Endometrial microvascular endothelial cells (primary cell): ENCODE measurements around the gene STX18. TPM values are rescaled to one million over a fixed set of nuclear protein-coding genes. Genes with fewer than 3 reads are reported as not detected.

Experiments used
- in situ Hi-C: cut with HindIII; loops from 2 replicates; pipeline ENCODE4 v1.10.0; 2017; ENCODE audit warnings: low sequenced_read_pairs, low pct_unique_long_range_greater_than_20kb; ENCODE audit errors: inconsistent ontology term
- total RNA-seq: library from RNA; depleted of rRNA; stranded (reverse); fragments of >200 nt; gene quantifications from one replicate; pipeline ENCODE4 v1.2.3, GENCODE V29; 2015; ENCODE audit errors: inconsistent ontology term

STX18 gene
- total RNA-seq, 1 donor from 2014 or later, result 20.4 TPM

- in situ Hi-C loops, result no loop called here
These were observed 82.7 kb downstream of the STX18 start for GRCh38 chr4:4459181-4459580.

GRCh38 chr4:4457803-4458553 is 83.9 kb downstream of the STX18 start:
- in situ Hi-C loops, result no loop called here

GRCh38 chr4:4456816-4457578 is 84.9 kb downstream of the STX18 start:
- in situ Hi-C loops, result no loop called here

- in situ Hi-C loops, result no loop called here
These were observed 85.5 kb downstream of the STX18 start for GRCh38 chr4:4456351-4456750.

DNA sequence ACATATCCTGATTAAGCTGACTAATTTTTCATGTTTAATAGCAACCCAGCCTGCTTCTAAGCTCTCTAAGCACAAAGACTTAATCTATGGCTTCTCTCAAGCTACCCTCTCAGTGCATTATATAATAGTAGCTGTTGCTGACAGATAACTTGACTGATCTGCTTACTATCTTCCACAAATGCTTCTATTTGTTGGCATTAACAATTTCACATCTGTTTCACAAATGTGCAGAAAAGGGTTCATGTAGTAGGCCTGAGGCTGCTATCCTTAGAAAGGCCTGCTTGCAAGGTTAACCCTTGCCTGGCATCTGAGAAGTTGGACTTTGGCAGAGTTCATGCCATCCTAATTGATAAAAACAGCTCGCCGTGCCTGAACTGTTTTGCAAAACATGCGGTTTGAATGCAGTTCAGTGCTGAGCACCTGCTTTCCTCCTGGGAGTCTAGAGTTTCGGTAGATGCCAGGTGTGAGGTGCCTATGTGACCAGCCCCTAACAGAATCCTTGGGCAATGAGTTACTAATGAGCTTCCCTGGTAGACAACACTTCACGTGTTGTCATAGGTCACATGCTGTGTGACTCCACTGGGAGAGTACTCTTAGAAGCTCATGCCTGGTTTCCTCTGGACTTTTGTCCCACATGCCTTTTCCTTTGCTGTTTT is 86.5 kb downstream of the STX18 start:
- in situ Hi-C loops, result no loop called here

DNA sequence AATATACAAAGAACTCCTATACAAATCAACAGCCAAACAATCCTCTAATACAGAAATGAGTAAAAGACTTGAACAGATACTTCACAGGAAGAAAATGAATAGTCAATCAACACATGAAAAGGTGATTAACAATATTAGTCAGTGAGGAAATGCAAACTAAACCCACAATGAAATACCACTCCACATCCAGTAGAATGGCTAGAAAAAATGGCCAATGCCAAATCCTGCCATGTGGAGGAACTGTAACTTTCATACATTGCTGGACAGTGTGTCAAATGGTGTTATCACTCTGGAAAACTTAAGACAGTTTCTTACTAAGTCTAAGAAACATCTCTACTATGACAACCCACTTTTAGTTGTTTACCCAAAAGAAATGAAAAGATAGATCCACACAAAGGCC is 95.4 kb downstream of the STX18 start:
- in situ Hi-C loops, result no loop called here

DNA sequence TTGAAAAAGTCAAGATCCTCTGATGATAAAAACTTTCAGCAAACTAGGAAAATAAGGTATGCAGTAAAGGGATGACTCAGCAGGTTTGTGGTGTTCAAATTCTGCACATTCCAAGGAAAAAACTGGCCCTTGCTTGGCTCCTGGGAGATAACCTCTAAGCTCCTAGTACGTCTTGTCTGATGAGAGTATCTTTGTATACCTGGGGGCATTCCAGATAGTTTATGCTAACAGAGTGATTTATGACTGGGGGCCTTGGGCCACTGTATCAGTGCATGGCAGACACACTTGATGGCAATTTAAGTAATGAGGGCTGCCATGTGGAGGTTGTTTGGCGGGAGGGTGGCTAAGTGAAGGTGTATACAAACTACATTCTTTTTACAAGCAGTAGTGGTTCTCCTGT is 98.0 kb downstream of the STX18 start:
- in situ Hi-C loops, result no loop called here

DNA sequence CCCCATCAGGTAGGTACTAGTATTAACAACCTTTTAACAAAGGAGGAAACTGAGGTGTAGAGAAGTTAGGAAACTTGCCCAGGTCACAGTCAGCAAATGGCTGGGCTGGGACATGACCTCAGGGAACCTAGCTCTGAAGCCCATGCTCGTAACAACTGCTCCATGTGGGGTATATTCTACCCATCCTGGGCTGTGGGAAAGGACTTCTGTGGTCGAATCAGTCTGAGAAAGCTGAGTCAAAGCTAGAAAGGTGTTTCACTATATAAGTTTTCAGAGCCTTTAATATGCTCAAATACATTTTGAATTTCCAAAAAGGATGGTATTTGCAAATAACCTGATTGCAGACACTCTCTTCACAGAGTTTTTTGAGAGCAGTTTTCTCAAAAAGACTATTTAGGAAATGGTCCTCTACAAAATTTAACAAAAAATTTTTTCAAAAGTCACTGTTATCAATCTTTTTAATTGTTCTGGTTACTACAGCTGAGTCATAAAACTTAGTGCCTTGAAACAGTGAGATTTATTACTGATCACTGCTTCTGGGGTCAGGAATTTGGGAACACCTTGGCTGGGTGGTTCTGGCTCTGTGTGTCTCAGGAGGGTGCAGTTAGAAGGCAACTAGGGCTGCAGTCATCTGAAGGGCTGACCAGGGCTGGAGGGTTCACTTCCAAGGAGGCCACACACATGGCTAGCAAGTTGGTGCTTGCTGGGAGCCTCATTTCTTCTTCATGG is 101.4 kb downstream of the STX18 start:
- in situ Hi-C loops, result no loop called here

DNA sequence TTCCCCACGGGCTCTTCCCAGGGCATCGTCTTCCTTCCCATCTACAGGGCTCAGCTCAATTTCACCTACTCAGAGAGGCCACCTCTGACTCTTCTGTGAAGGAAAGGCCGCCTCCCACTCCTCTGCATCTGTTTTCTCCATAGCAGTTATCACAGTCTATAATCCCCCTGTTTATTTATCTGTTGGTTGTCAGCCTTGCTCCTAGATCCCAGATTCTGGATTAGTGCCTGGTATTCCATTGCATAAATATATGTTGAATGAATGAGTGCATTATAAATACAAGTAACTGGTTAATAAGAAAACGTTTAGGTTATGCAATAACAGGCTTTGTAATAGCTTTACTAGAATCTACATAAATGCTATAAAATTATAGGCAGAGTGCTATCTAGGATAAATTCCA is 102.1 kb downstream of the STX18 start:
- in situ Hi-C loops, result no loop called here

DNA sequence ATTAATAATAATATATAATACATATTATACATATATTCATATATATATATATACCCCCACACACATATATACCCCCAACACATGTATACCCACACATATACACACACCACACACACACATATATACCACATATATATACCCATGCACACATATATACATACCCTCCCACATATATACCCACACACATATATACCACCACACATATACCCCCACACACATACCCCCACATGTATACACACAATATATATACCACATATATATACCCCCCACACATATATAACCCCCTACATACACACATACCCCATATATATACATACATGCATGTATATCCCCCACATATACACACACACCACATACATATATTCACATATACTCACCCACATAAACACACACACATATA is 103.0 kb downstream of the STX18 start:
- in situ Hi-C loops, result no loop called here

DNA sequence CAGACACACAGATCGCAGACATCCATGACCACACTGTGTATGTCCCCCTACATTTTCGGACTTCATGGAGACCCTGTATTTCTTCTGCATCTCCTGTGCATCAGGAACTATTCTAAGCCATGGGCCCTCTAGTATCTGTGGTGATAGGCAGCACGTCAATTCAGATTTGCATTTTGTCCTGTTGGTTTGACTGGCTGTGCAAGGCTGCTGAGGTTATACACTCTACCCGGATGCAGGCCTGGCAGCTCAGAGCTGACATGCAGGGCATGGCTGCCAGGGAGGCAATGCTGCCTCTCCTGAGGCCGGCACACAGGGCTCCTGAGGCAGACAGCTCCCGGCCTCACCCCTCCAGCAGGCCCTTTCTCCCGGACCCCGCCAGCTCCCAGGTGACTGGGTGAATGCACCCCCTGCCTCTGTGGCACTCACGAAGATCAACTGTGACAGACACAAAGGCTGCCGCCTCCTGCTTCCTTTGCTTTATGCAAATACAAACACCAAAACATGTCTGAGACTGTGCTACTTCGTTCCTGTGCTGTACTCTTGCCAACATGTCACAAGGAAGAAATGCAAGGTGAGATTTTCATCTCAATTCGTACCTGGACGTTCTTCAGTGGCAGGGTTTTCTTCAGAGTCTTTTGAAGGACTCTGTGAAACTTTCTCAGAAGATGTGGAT is 103.9 kb downstream of the STX18 start:
- in situ Hi-C loops, result no loop called here

GRCh38 chr4:4436244-4436823 is 105.5 kb downstream of the STX18 start:
- in situ Hi-C loops, result no loop called here

DNA sequence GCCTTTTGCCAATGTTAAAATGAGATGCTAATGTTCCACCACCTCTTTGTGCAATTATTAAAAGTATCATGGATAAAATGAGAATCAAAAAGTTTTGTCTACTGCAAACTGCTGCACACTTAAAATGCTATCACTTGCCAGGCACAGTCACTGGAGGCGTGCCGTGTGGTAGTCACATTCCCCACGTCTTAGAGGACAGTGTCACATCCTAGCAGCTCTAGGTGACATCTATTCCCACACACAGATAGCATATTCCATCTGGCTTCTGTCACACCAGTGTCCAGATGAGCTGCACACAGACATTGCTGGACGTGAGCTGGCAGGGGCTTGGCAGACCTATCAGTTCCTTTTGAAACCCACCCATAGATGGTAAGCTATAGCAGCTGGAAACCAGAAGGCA is 107.9 kb downstream of the STX18 start:
- in situ Hi-C loops, result no loop called here

DNA sequence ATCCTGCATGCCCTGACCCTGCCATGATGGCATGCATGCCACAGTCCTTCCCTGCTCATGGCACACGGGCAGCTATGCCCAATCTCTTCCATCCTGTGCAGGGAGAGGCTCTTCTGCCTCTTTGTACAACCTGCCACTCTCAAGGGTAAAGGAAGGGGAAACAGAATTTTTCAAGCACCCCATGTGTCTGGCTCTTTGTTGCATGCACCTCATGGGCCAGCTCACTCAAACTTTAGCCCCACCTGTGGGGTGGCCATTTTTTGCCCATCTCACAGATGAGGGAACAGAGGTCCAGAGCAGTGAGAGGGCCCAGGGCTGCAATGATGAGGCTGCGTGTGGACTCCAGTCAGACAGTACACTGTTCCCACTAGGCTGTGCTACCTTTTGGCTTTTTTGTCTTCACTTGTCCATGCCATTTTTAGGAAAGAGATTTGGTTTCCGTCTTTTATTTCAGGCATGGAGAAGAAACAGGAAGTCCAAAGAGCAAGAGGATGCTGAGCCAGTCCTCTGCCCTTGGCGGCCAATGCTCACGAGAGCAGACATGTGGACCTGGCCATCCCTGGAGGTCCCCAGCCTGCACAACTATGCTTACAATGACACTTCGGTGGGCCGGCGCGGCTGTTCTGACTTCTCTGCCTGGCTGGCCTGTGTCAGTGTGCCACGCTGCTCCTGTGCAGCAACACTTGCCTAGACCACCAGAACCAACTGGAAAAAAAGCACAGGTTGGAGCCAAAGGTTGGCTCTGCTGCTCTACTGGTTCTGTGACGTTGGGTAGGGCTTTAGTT is 109.3 kb downstream of the STX18 start:
- in situ Hi-C loops, result no loop called here

- in situ Hi-C loops, result no loop called here
These were observed 111.2 kb downstream of the STX18 start for GRCh38 chr4:4430492-4431195.

DNA sequence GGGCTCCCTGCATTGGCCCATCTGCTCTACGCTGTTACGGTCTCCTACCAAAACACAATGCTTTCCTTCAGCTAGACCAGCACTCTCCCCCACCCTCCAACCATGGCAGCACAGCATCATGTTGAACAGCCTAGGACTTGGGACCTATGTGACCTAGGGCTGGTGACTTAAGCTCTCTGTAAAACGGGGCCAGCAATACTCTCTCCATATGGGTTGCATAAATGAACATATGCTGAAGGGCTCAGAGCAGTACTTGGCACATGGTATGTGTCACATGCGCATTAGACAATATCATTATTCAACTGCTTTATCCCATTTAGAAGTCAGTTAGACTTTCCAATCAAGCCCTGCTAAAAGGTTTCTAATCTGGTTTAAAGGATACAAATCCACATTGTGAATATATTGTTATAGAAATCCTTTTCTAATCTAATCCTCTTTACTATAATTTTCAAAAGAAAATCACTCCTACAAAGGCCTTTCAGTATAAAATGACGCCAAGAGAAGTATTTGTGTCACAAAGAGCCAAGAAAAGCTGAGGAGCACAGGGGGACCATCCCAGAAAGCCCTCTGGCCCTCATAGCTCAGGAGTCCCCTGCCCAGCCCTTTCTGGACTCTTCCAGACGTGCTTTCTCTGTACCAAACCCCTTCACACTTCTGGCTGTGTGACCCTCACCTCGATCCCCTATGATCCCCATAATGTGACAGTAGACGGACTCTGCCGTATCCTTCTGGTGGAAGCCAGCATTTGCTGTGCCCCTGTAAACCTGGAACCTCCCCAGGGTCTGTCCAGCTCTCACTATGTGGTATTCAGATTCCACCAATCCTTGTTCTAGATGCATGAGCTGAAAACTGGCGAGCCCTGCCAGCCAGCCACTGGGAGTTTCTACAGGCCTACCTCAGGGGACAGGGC is 112.6 kb downstream of the STX18 start:
- in situ Hi-C loops, result no loop called here
